ENCODE data around the gene ARL15.

DNA sequence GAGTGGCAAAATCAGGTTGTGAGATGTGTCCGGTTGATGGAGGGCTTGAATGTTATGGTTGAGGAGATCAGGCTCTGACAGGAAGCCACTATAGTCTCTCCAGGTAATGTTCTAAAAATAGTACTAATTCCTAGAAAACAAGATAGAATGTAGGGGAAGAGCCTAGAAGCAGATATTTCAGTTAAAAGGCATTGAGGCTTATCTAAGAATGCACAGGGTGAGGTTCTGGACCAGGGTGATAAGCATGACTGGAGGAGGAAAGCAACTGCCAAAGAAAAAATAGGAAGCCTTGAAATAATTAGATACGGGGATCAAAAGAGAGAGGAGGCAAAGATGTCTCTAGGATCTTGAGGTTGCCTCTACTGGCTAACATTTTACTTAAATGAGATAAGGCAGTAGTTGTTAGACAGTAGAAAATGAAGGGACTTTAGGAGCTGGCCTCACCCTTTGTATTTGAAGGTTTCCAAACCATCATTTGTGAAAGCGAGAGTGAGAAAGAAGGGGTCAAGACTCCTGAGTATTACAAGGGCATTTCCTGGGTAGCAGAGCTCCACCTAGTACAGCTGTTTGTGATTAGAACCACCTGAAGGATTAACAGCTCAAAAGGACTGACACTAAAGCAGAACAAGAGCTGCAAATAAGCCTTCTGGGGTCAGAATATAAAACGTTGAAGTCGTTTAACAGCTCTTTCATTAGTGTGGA is 15.4 kb upstream of the ARL15 start:
- TF ChIP-seq, protein P1, sequence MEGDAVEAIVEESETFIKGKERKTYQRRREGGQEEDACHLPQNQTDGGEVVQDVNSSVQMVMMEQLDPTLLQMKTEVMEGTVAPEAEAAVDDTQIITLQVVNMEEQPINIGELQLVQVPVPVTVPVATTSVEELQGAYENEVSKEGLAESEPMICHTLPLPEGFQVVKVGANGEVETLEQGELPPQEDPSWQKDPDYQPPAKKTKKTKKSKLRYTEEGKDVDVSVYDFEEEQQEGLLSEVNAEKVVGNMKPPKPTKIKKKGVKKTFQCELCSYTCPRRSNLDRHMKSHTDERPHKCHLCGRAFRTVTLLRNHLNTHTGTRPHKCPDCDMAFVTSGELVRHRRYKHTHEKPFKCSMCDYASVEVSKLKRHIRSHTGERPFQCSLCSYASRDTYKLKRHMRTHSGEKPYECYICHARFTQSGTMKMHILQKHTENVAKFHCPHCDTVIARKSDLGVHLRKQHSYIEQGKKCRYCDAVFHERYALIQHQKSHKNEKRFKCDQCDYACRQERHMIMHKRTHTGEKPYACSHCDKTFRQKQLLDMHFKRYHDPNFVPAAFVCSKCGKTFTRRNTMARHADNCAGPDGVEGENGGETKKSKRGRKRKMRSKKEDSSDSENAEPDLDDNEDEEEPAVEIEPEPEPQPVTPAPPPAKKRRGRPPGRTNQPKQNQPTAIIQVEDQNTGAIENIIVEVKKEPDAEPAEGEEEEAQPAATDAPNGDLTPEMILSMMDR (conservative IDR thresholded peaks at IDR 0.05): no peak
- TF ChIP-seq EZH2 (IDR thresholded peaks at IDR 0.05; ENCODE audit: low read depth): no peak
